C4-2B (cell line): ENCODE results near the gene LEMD1.

ENCODE experiments used
- CTCF ChIP-seq: fragments of 450-650 bp; conservative IDR thresholded peaks from 2 replicates; pipeline ENCODE4 v1.5.1; 2017; ENCODE audit warnings: mild to moderate bottlenecking
- ZFX ChIP-seq: fragments of 450-650 bp; IDR thresholded peaks from 2 replicates; pipeline ENCODE4 v1.6.1; 2017

- TF ChIP-seq CTCF (no peak), ZFX (no peak)
These were observed 44.9 kb upstream of the LEMD1 start for GRCh38 chr1:205466595-205467220.
